Diencephalon (tissue), 1 donor: Measurements from ENCODE around the gene NEO1. TPM values are rescaled to one million over a fixed set of nuclear protein-coding genes. Genes with fewer than 3 reads are reported as not detected.

Experiments
- small RNA-seq: library from RNA; depleted of rRNA; stranded (forward); fragments of <200 nt; gene quantifications from one replicate; pipeline ENCODE3, GENCODE V24; 2014
- total RNA-seq: library from RNA; depleted of rRNA; stranded (reverse); fragments of >200 nt; gene quantifications from one replicate; pipeline ENCODE4 v1.2.3, GENCODE V29; 2014

Gene NEO1, protein sequence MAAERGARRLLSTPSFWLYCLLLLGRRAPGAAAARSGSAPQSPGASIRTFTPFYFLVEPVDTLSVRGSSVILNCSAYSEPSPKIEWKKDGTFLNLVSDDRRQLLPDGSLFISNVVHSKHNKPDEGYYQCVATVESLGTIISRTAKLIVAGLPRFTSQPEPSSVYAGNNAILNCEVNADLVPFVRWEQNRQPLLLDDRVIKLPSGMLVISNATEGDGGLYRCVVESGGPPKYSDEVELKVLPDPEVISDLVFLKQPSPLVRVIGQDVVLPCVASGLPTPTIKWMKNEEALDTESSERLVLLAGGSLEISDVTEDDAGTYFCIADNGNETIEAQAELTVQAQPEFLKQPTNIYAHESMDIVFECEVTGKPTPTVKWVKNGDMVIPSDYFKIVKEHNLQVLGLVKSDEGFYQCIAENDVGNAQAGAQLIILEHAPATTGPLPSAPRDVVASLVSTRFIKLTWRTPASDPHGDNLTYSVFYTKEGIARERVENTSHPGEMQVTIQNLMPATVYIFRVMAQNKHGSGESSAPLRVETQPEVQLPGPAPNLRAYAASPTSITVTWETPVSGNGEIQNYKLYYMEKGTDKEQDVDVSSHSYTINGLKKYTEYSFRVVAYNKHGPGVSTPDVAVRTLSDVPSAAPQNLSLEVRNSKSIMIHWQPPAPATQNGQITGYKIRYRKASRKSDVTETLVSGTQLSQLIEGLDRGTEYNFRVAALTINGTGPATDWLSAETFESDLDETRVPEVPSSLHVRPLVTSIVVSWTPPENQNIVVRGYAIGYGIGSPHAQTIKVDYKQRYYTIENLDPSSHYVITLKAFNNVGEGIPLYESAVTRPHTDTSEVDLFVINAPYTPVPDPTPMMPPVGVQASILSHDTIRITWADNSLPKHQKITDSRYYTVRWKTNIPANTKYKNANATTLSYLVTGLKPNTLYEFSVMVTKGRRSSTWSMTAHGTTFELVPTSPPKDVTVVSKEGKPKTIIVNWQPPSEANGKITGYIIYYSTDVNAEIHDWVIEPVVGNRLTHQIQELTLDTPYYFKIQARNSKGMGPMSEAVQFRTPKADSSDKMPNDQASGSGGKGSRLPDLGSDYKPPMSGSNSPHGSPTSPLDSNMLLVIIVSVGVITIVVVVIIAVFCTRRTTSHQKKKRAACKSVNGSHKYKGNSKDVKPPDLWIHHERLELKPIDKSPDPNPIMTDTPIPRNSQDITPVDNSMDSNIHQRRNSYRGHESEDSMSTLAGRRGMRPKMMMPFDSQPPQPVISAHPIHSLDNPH (N-terminal part only)
- 98.5 TPM for total RNA-seq

GRCh38 chr15:73051807-73052652, at the start of gene NEO1:
TSS of gene NEO1 (plus strand) at chr15:73052463. CDS start at chr15:73052676, 213 bp downstream.

Small RNA genes within 50 kb of the gene (small RNA-seq; reads per million reads assigned to genes)
- gene FKBP1AP2 = not detected
